WTC11 (cell line): ENCODE data around the gene MTM1.

Experiments
- CTCF ChIP-seq: fragments of 200-600 bp; IDR thresholded peaks from 2 replicates; pipeline ENCODE4 v1.8.0; 2022; ENCODE audit warnings: antibody characterized with exemption
- KAT7 ChIP-seq: sonication (generic); formaldehyde crosslinking; IDR thresholded peaks from 2 replicates; pipeline ENCODE4 v1.8.1; 2023; ENCODE audit warnings: missing genetic modification reagents, mild to moderate bottlenecking, borderline replicate concordance

- TF ChIP-seq CTCF = no peak
- no peak for TF ChIP-seq KAT7
These were observed 126.5 kb downstream of the MTM1 start for GRCh38 chrX:150694738-150695410.
